ENCODE measurements around the gene RSAD1.

RSAD1 gene

DNA sequence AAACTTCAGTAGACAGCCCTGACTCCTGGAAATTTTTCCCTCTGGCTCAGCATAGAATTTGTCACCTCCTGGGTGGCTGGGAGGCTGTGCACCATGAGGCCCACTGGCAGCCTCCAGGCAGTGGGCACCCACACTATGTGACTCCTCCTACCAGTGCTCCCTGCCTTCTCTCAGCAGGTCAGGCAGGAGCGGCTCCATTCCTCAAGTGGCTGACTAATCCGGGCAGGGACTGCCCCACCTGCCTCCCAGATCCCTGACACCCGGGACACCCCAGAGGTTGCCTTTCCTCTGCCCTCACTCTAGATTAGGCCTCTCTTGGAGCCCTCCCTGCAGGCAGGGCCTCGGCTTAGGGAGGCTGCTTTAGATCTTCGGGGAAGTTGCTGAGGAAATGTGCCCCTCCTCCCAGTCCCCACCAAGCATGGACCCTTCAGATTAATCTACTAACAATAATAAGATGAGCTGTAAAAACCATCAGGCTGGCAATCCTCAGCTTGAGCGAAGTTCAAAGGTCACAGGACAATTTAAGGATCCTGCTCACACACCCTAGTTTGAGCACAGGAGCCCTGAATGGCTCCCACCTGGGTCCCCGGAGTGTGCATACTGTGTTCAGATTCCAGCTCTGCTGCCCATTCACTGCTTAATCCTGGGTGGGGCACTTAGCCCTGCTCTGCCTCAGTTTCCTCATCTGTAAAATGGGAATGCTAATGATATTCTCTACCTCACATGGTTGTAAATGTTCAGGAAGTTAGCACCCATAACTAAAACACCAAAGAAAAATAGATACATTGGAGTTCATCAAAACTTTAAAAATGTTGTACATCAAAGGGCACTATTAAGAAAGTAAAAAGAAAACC is 19.6 kb downstream of the RSAD1 start:
- no peak for DNase-seq

DNA sequence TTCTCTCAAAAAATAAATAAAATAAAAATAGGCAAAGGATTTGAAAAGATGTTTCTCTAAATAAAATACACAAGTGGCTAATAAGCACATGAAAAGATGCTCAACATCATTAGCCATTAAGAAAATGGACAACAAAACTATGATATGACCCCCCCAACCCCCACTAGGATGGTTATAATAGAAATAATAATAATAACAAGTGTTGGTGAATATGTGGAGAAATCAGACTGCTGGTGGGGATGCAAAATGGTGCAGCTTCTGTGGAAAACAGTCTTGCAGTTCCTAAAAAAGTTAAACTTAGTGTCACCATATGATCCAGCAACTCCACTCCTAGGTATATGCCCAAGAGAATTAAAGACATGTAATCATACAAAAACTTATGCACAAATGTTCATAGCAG is 20.6 kb downstream of the RSAD1 start:
- DNase-seq, result no peak

DNA sequence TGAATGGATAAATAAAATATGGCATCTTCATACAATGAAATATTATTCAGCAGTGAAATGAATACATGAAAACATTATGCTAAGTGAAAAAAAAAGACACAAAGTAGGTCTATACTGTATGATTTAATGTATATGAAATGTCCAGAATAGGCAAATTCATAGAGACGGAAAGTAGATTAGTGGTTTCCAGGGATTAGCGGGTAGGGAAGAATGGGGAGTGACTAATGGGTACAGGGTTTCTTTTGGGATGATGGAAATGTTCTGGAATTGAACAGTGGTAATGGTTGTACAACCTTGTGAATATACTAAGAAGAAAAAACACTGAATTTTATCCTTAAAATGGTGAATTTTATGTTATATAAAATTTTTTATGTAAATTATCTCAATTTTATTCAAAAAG is 21.1 kb downstream of the RSAD1 start:
- no peak for DNase-seq

DNA sequence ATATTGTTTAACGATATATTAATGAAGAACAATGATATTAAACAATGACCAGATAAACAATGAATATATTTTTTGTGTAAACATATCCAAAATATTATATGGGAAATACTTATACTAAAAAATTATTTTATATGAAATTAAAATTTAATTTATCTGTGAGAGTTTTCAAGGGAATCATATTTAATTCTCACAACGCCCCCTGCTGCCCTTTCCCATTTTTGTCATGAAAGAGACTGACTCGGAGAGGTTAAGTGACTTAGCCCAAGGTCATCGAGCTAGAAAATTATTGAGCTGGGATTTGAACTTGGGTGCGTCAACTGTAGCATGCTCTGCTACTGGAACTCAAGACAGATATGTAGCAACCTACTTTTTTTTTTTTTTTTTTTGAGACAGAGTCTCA is 22.4 kb downstream of the RSAD1 start:
- no peak for DNase-seq

DNA sequence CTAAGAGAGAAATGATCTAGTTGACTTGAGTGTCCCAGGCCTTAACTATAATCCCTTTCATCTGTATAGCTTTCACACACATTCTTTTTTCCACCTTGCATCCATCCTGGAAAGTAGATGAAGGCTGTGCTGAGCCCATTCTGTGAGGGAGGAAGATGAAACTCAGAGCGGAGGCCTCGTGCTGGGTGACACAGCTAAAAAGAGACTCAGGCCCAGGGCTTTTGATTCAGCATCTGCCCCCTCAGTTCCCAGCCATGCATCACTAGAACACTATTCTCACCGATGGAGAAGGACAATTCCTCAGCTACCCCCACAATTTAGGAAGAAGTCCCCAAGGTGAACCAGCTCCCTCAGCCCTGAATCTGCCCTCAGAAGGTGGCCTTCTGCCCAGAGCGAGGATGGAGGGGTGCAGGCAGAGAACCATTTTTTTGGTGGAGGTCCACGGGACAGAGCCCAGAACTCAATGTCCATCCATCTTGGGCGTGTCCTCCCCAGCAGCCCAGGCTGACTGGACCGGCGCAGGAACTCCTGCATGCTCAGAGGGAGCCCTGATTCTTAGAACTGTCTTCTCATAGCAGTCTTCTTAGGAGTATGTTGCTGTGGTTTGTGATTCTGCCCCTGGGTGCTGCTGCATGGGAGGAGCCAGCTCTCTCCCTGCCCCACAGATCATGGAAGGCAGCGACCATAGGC is 23.8 kb downstream of the RSAD1 start:
- no peak for DNase-seq

DNA sequence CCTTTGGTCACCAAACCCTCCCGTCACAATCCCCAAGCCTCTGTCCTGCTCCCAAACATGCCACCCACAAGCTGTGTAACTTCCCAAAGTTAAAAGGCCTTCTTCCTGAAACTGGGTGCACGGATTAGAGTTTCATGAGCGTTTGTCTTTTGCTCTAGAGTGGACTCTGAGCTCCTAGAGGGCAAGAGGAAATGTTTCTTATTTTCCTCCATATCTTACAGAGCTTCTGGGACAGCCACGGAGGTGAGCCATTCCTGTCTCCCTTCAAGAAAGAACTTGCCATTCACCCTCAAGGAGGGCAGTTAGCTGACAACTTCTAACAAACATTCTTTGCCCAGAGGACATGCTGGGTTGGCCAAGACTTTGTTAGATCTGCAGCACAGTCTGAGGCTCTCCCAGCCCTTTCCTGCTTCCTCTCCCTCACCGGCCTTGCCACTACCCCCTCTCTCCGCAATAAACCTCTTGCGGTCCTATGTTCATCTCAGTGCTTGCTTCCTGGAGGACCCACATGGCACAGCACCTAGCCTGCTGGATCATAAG is 27.0 kb downstream of the RSAD1 start:
- DNase-seq, result no peak

DNA sequence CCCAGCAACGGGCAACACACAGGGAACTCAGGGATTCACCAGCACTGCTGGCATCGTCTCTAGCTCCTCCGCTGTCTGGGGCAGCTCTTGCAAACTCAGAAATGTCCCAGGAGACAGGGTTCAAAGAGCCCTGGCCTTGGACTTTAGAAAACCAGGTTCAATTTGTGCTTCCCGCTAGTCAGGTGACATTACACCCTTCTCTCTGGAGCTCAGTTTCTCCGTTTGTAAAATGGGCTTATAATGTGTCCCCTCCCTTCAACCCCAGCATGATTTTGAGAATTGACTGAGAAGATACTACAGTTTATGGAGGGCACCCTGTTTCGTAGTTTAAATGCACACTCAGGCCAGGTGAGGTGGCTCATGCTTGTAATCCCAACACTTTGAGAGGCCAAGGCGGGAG is 27.6 kb downstream of the RSAD1 start:
- no peak for DNase-seq

DNA sequence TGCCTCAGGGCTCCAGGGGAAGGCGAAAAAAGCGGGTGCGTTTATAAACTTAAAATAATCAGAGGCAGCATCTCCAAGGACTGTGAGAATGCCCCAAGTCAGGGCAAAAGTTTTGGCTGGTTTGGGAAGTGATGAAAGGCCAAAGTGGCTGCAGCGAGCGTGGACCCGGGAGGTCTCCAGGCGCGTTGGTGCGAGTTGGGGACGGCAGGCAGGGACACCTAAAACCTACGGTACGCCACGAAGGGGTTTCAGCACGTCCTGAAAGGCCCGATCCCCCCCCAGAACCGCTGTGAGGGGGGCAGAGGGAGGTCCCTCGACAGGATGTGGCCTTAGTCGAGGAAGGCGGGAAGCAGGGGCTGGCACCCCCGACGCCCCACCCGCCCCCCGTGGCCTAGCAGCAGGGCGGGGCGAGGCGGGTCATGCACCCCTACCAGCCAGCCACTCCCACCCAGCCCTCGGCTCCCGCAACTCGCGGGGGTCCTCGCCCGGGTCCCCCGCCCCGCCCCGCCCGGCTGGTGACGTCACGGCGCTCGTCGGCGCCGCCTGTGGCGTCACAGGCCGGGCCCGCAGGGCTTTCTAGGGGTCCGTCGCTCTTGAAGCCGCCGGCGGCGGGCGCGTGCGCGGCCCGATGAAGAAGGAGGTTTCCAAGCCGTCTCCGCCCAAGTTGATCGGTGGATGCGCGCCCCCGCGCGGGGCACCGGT is 29.4 kb downstream of the RSAD1 start, which contains the start of gene MYCBPAP:
MYCBPAP (plus strand) TSS at position 569 of the 702 bp plus-strand sequence. CDS start 236 bp downstream, outside the sequence.
- DNase-seq, result peak; percentile 43 to 45

DNA sequence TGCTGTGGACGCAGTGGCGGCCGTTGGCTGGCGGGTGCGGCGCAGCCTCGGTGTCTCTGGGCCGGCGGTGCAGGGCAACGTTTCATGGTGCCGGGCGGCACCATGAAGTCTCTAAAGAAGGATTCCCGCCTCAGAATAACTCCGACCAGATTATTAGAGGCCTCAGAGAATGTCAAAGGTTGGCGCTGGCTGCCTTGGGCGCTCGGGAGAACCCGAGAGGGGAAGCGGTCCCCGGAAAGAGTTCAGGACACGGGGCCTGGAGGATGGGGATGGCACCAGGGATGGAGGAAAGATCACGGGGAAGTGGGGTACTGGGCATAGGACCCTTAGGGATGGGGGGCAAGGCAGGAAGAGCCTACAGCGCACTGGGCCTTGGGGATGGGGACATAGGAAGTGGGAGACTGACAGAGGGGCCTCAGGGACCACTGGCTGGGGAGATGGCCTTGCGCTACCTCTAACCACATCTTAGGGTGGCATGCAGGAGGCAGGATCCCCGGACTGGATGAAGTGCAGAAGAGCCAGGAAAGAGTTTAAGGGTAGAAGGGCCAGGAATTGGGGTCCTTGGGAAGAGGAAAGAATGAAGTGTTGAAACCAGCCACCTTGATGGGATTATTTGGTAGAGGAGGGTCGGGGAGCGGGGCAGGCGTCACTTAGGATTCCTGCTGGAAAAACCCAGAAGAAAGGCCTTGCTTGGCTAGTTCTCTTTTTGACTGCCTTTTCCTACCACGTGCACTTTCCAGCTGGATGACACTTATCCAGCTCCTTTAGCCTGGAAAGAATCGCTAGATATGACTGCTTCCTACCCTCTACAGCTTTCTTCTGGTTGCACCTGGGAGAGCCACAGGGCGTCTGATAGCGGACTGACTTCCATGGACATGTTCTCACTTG is 30.2 kb downstream of the RSAD1 start:
- DNase-seq, result no peak

DNA sequence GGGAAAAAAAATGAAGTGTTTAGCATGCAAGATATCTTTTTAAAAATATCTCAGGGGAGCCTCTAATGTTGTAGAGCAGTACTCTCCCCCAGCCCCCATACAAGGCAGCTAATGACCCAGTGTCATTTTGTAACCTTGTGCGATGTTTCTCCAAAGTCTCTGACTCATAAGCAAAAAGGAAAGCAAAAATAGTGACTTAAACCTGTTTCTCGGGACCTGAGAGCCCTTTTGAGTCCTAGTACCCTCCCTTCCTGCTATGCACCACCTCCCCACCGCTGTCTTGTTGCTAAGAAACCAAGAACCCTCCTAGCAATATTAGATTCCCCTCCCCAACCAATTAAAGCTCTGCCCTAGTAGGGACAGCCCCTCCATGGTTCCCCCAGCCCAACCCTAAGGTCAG is 32.4 kb downstream of the RSAD1 start:
- DNase-seq, result no peak

DNA sequence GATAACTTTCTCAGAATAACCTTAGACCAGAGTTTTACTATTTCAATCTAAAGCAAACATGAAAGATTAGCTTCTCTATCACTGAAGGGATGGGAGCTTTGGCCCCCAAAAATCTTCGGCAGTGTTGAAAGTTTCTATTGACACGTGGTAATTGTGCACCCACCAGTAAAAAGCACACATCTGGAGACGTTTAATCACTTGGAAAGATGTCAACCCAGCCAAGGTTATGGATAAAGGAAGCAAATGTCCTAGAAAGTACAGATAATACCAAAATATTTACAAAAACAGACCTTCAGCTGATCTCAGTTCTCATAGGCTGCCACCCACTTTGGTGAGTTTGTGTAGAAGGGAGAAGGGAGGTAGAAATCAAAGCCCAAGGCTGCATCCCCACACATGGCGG is 34.8 kb downstream of the RSAD1 start:
- DNase-seq, result no peak

DNA sequence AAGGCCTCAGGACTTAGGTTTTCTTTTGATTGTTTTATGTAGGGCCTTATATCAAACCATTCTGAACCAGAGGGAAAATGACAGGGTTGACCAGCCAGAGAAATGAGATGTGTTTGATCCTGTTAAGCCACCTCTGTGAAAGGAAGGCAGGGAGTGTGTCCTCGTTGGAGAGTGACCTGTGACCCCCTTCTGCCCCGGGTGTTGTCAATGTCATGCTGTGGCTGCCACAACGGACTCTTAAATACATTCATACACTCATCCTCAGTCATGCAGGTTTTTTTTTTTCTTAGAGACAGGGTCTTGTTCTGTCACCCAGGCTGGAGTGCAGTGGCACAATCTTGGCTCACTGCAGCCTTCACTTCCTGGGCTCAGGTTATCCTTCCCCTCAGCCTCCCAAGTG is 35.7 kb downstream of the RSAD1 start:
- DNase-seq, result no peak

DNA sequence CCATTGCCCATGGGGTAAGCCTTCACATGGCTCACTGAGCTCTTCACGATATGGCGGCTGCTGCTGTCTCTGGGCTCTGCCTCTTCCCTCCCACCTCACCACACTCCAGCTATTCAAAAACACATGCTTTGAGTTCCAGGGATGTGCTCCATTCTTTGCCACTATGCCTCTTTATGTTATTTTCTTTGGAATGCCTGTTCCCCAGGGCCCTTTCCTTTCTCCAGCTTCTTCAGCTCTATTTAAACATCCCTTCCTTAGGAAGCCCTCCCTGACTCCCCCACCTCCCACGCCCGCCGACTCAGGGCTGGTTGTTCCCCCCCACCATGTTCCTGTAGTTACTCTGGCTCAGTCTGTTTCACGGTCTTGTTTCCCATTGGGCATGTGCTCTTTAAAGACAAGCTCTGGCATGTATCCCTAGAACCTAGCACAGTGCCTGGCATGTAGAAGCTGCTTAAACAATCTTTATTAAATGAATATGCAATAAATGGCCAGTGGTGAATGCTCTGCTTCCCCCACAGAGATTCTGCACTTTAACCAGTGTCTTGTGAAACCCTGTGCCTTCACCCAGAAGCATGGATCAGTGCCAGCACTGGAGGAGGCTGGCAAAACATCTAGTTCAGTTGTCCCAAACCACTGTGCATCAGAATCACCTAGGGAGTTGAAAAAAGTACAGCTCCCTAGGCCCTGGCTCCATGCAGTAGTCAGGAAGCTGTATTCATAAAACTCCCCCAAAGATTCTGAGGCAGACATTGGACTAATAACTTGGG is 36.5 kb downstream of the RSAD1 start:
- no peak for DNase-seq

DNA sequence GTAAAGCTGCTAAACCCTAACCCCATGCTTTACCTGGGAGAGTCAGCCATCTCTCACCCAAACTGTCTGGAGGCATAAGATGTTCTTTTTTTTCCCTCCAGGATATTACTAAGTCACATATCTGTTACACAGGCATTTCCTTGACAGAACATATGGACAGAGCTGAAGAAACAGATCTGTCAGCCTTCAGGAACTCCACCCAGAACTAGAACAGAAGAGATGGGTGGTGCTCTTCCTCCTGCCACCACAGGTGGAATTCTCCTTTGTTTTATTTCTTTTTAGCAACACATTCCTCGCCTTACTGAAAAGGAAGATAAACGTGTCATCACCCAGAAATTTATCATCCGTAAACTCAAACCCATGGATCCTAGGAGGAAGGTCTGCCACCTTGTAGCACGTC is 38.4 kb downstream of the RSAD1 start:
- no peak for DNase-seq

DNA sequence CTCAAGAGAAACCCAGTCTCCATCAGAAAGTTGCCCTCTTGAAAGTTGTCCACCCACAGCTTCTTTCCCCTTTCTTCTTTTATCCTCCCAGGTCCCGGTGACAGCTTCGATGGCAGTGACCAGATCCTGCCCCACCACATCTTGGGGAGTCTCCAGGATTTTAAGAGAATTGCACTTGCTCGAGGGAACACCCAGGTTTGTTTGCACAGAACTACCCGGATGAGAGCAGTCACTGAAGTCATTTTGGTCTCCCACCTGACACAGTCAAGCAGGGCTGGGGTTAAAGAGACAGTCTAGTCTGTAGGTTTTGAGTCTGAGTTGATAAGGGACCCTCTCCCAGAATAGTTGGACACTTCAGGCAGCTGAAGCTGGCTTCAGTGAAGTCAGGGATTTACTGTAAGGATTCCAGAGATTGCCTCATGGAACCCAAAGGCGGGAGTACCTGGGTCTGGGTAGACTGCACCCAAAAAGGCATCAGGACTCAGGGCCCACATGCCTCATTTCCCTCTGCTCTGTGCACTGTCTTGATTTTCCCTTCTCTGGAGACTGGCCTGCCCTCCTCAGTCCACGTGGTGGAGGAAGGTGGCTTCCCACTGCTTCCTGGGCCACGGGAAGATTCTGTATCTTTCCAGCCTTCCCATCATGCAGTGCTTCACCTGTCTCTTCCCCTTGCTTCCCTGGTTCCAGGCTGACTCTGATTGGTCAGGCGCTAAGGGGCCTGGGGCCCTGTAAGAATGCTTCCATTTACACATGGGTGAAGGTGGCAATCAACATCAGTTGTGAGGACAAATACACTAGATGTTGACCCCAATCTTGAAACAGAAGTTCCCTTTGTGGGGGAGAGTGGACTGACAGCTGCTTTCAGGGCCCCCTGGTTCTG is 39.1 kb downstream of the RSAD1 start:
- DNase-seq, result no peak

DNA sequence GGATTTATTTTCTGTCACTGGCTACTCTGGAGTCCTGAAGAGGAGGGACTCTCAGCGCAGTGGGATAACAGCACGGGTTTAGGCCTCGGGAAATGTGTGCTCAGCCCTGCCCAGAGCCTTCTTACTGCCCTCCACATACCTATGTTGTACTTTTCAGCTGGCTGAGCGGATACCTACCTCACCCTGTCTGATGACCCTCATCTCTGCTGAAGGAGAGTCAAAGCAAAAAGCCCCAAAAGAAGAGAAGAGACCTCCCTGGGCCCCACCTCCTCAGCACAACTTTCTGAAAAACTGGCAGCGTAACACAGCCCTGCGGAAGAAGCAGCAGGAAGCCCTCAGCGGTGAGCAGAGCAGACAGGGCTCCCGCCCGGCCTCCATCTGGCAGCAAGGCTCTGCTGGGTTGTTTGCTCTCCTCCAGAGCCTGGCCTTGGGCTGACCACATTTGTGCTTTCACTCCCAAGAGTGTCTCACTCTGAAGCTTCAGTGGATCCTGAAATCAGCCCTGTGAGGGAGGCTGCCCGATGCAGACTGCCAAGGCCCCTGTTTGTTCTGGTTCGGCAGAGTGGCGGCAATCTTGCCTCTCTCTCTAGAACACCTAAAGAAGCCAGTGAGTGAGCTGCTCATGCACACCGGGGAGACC is 39.8 kb downstream of the RSAD1 start:
- DNase-seq, result no peak

DNA sequence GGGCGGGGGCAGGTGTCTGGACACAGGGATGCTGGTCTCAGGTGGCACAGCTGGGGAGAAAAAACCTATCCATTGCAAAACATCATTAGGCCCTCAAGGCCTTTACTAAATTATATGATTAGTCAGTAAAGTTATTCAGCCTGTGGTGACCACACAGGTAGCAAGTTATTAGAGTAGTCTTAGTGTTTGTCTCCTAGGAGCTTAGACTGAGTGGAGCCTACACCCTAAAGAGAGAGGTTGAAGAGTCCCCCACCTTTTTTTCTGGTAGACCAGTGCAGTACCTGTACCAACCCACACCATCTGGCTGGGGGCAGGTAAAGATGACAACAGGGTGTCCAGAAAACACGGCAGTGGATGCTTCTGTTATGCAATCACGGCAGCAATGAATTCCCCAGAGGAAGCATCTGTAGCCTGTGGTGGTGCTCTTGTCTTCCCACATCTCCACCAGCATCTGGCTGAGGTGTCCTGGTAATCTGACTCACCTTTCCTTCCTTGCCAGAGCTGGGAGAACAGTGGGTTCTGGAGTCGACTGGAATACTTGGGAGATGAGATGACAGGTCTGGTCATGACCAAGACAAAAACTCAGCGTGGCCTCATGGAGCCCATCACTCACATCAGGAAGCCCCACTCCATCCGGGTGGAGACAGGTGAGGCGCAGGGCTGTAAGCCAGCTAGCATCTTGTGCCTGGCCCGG is 40.6 kb downstream of the RSAD1 start:
- DNase-seq, result no peak

DNA sequence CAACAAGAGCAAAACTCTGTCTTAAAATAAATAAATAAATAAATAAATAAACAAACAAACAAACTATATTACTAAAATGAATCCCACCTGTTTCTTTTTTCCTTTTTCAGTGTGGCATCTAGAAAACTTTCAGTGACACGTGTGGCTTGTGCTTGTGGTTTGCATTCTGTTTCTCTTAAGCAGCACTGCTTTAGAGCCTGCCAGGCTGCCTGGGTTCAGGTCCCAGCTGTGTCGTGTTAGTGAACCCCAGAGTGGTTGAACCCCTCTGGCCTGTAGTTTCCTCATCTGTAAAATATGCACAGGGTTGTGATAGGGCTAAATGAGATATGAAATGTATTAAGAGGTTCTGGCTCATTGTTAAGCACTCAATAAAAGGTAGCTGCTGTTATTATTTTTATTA is 41.8 kb downstream of the RSAD1 start:
- no peak for DNase-seq

DNA sequence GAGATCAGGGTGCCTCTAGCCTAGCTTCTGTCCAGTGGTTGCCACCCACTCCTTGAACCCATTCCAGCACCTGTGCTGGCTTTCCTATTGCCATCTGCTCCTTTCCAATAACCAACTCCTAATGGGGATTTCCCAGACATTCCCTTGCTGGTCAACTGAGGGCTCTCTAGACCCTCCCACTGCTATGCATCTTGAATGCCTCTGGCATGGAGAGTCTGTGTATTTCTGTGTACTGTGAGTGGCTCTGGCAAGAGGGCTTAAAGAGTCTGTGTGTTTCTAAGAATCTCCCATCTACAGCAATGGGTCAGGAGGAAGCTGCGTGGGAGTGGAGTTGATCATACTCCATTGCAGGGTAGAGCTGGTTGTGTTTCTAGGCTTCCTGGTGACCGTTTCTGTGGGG is 42.9 kb downstream of the RSAD1 start:
- DNase-seq, result no peak

Measured in bone marrow (tissue), 2 donors.